Measurements from ENCODE around the gene UBA7. TPM values are rescaled to one million over a fixed set of nuclear protein-coding genes. Genes with fewer than 3 reads are reported as not detected.

UBA7 gene
- total RNA-seq, 1 donor: 44.0 TPM

- TF ChIP-seq CTCF (IDR thresholded peaks at IDR 0.05; ENCODE audit: insufficient read depth, low read depth, low read length): no peak
- no peak for DNase-seq (ENCODE audit: low read depth)
- no peak overlapping the region for H3K4me3 ChIP-seq (ENCODE audit: low read depth, low read length)
Observed at GRCh38 chr3:49794926-49795905, 18.5 kb downstream of the UBA7 start.

- DNase-seq (ENCODE audit: low read depth): no peak
- no peak overlapping the region for H3K4me3 ChIP-seq (ENCODE audit: low read depth, low read length)
- TF ChIP-seq CTCF (IDR thresholded peaks at IDR 0.05; ENCODE audit: insufficient read depth, low read depth, low read length): no peak
Observed at GRCh38 chr3:49794431-49794830, 19.3 kb downstream of the UBA7 start.

GRCh38 chr3:49793486-49794085 is 20.2 kb downstream of the UBA7 start:
- no peak for DNase-seq (ENCODE audit: low read depth)
- no peak for TF ChIP-seq CTCF (IDR thresholded peaks at IDR 0.05; ENCODE audit: insufficient read depth, low read depth, low read length)
- H3K4me3 ChIP-seq (ENCODE audit: low read depth, low read length): no peak overlapping the region

GRCh38 chr3:49792371-49793150 is 21.2 kb downstream of the UBA7 start:
- no peak overlapping the region for H3K4me3 ChIP-seq (ENCODE audit: low read depth, low read length)
- no peak for TF ChIP-seq CTCF (IDR thresholded peaks at IDR 0.05; ENCODE audit: insufficient read depth, low read depth, low read length)
- no peak for DNase-seq (ENCODE audit: low read depth)

- DNase-seq (ENCODE audit: low read depth): no peak
- H3K4me3 ChIP-seq (ENCODE audit: low read depth, low read length): no peak overlapping the region
- TF ChIP-seq CTCF (IDR thresholded peaks at IDR 0.05; ENCODE audit: insufficient read depth, low read depth, low read length): no peak
Observed at GRCh38 chr3:49791571-49791970, 22.2 kb downstream of the UBA7 start.

GRCh38 chr3:49790626-49791411 is 22.9 kb downstream of the UBA7 start:
- no peak overlapping the region for H3K4me3 ChIP-seq (ENCODE audit: low read depth, low read length)
- TF ChIP-seq CTCF (IDR thresholded peaks at IDR 0.05; ENCODE audit: insufficient read depth, low read depth, low read length): no peak
- peak; percentile 38 for DNase-seq (ENCODE audit: low read depth)
